NCI-H2196 treated with DMSO at 0.1 percent for 48 hours (cell line): ENCODE data around the gene DPY30.

Experiments used
- DNase-seq: peaks from one replicate; lab custom pipeline; 2025; ENCODE audit not compliant: unreplicated experiment; lab: John Stamatoyannopoulos, UW

Gene DPY30

DNA sequence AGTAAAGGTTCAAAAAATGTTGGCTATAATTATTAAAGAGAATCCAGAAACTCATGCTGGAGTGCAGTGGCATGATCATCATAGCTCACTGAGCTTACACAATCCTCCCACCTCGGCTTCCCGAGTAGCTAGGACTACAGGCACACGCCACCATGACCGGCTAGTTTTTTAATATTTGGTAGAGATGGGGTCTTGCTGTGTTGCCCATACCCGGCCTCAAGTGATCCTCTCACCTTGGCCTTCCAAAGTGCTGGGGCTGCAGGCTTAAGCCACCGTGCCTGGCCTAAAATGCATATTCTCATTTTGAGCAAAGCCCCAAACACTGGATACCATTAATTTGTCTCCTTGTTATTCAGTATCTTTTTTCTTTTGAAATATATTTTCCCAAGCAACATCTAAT, 61.2 kb downstream of the DPY30 start:
- no peak for DNase-seq
